ENCODE data around the gene DUSP12. TPM values are rescaled to one million over a fixed set of nuclear protein-coding genes. Genes with fewer than 3 reads are reported as not detected.

DUSP12 gene
- polyA plus RNA-seq (2013, experiment 1 of 2): 24.5 TPM
- 30.5 TPM for polyA plus RNA-seq (2013, experiment 2 of 2)

GRCh38 chr1:161749509-161750407, at the start of gene DUSP12:
TSS of gene DUSP12 (plus strand) at chr1:161749786. CDS start at chr1:161749802, 16 bp downstream.
- H3K4me1 ChIP-seq (ENCODE audit: insufficient read depth, low read length): peaks cover 5% of the 10 kb centered on the region; the same call in 1 of the 2 replicates
- WGBS: under 1% methylated on average over 64 of the region's 65 CpGs
- peaks cover 38% of the 10 kb centered on the region for H3K36me3 ChIP-seq (ENCODE audit: insufficient read depth, low read length)
- peak within 1 kb of the TSS; percentile 97 for H3K4me3 ChIP-seq (ENCODE audit: low read length)
- H3K27ac ChIP-seq (ENCODE audit: low read depth, low read length): peak within 1 kb of the TSS; percentile 99
- H3K9ac ChIP-seq (ENCODE audit: low read depth, low read length): peak within 1 kb of the TSS; percentile 98
- H3K9me3 ChIP-seq (ENCODE audit: insufficient read depth, low read depth, low read length): no peaks in the 10 kb centered on the region
- no peaks in the 10 kb centered on the region for H3K27me3 ChIP-seq (ENCODE audit: insufficient read depth, low read length)

- H3K27me3 ChIP-seq (ENCODE audit: insufficient read depth, low read length): no peaks in the 10 kb centered on the region
- H3K4me3 ChIP-seq (ENCODE audit: low read length): no peak overlapping the region
- H3K9ac ChIP-seq (ENCODE audit: low read depth, low read length): no peak overlapping the region
- WGBS: 87% methylated on average over 8 of the region's 8 CpGs
- no peaks in the 10 kb centered on the region for H3K9me3 ChIP-seq (ENCODE audit: insufficient read depth, low read depth, low read length)
- H3K4me1 ChIP-seq (ENCODE audit: insufficient read depth, low read length): no peaks in the 10 kb centered on the region
- no peaks in the 10 kb centered on the region for H3K36me3 ChIP-seq (ENCODE audit: insufficient read depth, low read length)
- H3K27ac ChIP-seq (ENCODE audit: low read depth, low read length): no peak overlapping the region
Observed at GRCh38 chr1:161702250-161702649, 47.3 kb upstream of the DUSP12 start.

GRCh38 chr1:161705537-161705936, 44.0 kb upstream of the DUSP12 start:
- H3K4me3 ChIP-seq (ENCODE audit: low read length): no peak overlapping the region
- peaks cover 9% of the 10 kb centered on the region; the same call in 1 of the 2 replicates for H3K4me1 ChIP-seq (ENCODE audit: insufficient read depth, low read length)
- no peaks in the 10 kb centered on the region for H3K27me3 ChIP-seq (ENCODE audit: insufficient read depth, low read length)
- H3K27ac ChIP-seq (ENCODE audit: low read depth, low read length): no peak overlapping the region
- no peak overlapping the region for H3K9ac ChIP-seq (ENCODE audit: low read depth, low read length)
- WGBS: 96% methylated on average over 4 of the region's 4 CpGs
- H3K36me3 ChIP-seq (ENCODE audit: insufficient read depth, low read length): no peaks in the 10 kb centered on the region
- no peaks in the 10 kb centered on the region for H3K9me3 ChIP-seq (ENCODE audit: insufficient read depth, low read depth, low read length)

GRCh38 chr1:161706113-161706481, 43.5 kb upstream of the DUSP12 start:
- no peaks in the 10 kb centered on the region for H3K27me3 ChIP-seq (ENCODE audit: insufficient read depth, low read length)
- H3K36me3 ChIP-seq (ENCODE audit: insufficient read depth, low read length): no peaks in the 10 kb centered on the region
- H3K4me3 ChIP-seq (ENCODE audit: low read length): no peak overlapping the region
- no peaks in the 10 kb centered on the region for H3K9me3 ChIP-seq (ENCODE audit: insufficient read depth, low read depth, low read length)
- no peak overlapping the region for H3K27ac ChIP-seq (ENCODE audit: low read depth, low read length)
- WGBS: 91% methylated on average over 3 of the region's 3 CpGs
- H3K4me1 ChIP-seq (ENCODE audit: insufficient read depth, low read length): peaks cover 9% of the 10 kb centered on the region; the same call in 1 of the 2 replicates
- H3K9ac ChIP-seq (ENCODE audit: low read depth, low read length): no peak overlapping the region

- WGBS: 80% methylated on average over 2 of the region's 4 CpGs
- Histone ChIP-seq H3K9ac (ENCODE audit: low read depth, low read length) (no peak within 1 kb of the TSS), H3K9me3 (ENCODE audit: insufficient read depth, low read depth, low read length) (no peaks in the 10 kb centered on the region), H3K27me3 (ENCODE audit: insufficient read depth, low read length) (no peaks in the 10 kb centered on the region), H3K36me3 (ENCODE audit: insufficient read depth, low read length) (no peaks in the 10 kb centered on the region), H3K27ac (ENCODE audit: low read depth, low read length) (no peak within 1 kb of the TSS), H3K4me3 (ENCODE audit: low read length) (no peak within 1 kb of the TSS), H3K4me1 (ENCODE audit: insufficient read depth, low read length) (peaks cover 9% of the 10 kb centered on the region; the same call in 1 of the 2 replicates)
Observed at GRCh38 chr1:161706482-161707347, 42.9 kb upstream of the DUSP12 start, which contains the start of gene FCRLA. TSS of gene FCRLA (plus strand) at chr1:161707229. CDS start at chr1:161707265, 36 bp downstream.

- no peaks in the 10 kb centered on the region for H3K36me3 ChIP-seq (ENCODE audit: insufficient read depth, low read length)
- H3K4me1 ChIP-seq (ENCODE audit: insufficient read depth, low read length): peaks cover 9% of the 10 kb centered on the region; the same call in 1 of the 2 replicates
- H3K9ac ChIP-seq (ENCODE audit: low read depth, low read length): no peak overlapping the region
- H3K27ac ChIP-seq (ENCODE audit: low read depth, low read length): no peak overlapping the region
- H3K27me3 ChIP-seq (ENCODE audit: insufficient read depth, low read length): no peaks in the 10 kb centered on the region
- no peak overlapping the region for H3K4me3 ChIP-seq (ENCODE audit: low read length)
- WGBS: 92% methylated on average over 2 of the region's 2 CpGs
- no peaks in the 10 kb centered on the region for H3K9me3 ChIP-seq (ENCODE audit: insufficient read depth, low read depth, low read length)
Observed at GRCh38 chr1:161707503-161707902, 42.1 kb upstream of the DUSP12 start.

GRCh38 chr1:161709373-161709772, 40.2 kb upstream of the DUSP12 start:
- no peaks in the 10 kb centered on the region for H3K9me3 ChIP-seq (ENCODE audit: insufficient read depth, low read depth, low read length)
- 82% methylated on average over 4 of the region's 4 CpGs for WGBS
- no peak overlapping the region for H3K9ac ChIP-seq (ENCODE audit: low read depth, low read length)
- H3K27me3 ChIP-seq (ENCODE audit: insufficient read depth, low read length): no peaks in the 10 kb centered on the region
- H3K27ac ChIP-seq (ENCODE audit: low read depth, low read length): no peak overlapping the region
- no peaks in the 10 kb centered on the region for H3K36me3 ChIP-seq (ENCODE audit: insufficient read depth, low read length)
- peaks cover 9% of the 10 kb centered on the region; the same call in 1 of the 2 replicates for H3K4me1 ChIP-seq (ENCODE audit: insufficient read depth, low read length)
- H3K4me3 ChIP-seq (ENCODE audit: low read length): no peak overlapping the region

- Histone ChIP-seq H3K4me3 (ENCODE audit: low read length) (no peak overlapping the region), H3K27me3 (ENCODE audit: insufficient read depth, low read length) (no peaks in the 10 kb centered on the region), H3K9me3 (ENCODE audit: insufficient read depth, low read depth, low read length) (no peaks in the 10 kb centered on the region), H3K27ac (ENCODE audit: low read depth, low read length) (no peak overlapping the region), H3K4me1 (ENCODE audit: insufficient read depth, low read length) (peaks cover 9% of the 10 kb centered on the region; the same call in 1 of the 2 replicates), H3K36me3 (ENCODE audit: insufficient read depth, low read length) (no peaks in the 10 kb centered on the region), H3K9ac (ENCODE audit: low read depth, low read length) (no peak overlapping the region)
- 91% methylated on average over 4 of the region's 4 CpGs for WGBS
Observed at GRCh38 chr1:161710560-161710959, 39.0 kb upstream of the DUSP12 start.

- Histone ChIP-seq H3K27ac (ENCODE audit: low read depth, low read length) (no peak overlapping the region), H3K4me3 (ENCODE audit: low read length) (no peak overlapping the region), H3K4me1 (ENCODE audit: insufficient read depth, low read length) (no peaks in the 10 kb centered on the region), H3K27me3 (ENCODE audit: insufficient read depth, low read length) (peaks cover 8% of the 10 kb centered on the region), H3K9me3 (ENCODE audit: insufficient read depth, low read depth, low read length) (no peaks in the 10 kb centered on the region), H3K36me3 (ENCODE audit: insufficient read depth, low read length) (no peaks in the 10 kb centered on the region), H3K9ac (ENCODE audit: low read depth, low read length) (no peak overlapping the region)
- WGBS: 92% methylated on average over 8 of the region's 8 CpGs
Observed at GRCh38 chr1:161718559-161719324, 30.8 kb upstream of the DUSP12 start.

- H3K4me3 ChIP-seq (ENCODE audit: low read length): no peak overlapping the region
- H3K36me3 ChIP-seq (ENCODE audit: insufficient read depth, low read length): no peaks in the 10 kb centered on the region
- peaks cover 9% of the 10 kb centered on the region for H3K27me3 ChIP-seq (ENCODE audit: insufficient read depth, low read length)
- WGBS: 88% methylated on average over 1 of the region's 1 CpG
- no peaks in the 10 kb centered on the region for H3K9me3 ChIP-seq (ENCODE audit: insufficient read depth, low read depth, low read length)
- no peaks in the 10 kb centered on the region for H3K4me1 ChIP-seq (ENCODE audit: insufficient read depth, low read length)
- H3K27ac ChIP-seq (ENCODE audit: low read depth, low read length): no peak overlapping the region
- H3K9ac ChIP-seq (ENCODE audit: low read depth, low read length): no peak overlapping the region
Observed at GRCh38 chr1:161719325-161719611, 30.3 kb upstream of the DUSP12 start.
